IPS-18c (cell line): Measurements from ENCODE around the gene OR51D1.

Experiments used
- H3K4me3 ChIP-seq: 2 replicates; pipeline ENCODE4 v1.7.0; 2013; ENCODE audit warnings: low read depth, mild to moderate bottlenecking, low read length, moderate library complexity; ENCODE audit not compliant: insufficient read depth
- H3K9me3 ChIP-seq: one replicate; pipeline ENCODE4 v1.6.1; 2013; ENCODE audit warnings: mild to moderate bottlenecking, low read length, moderate library complexity; ENCODE audit not compliant: control insufficient read depth, insufficient read depth

The OR51D1 gene

GRCh38 chr11:4636962-4637661, at the start of gene OR51D1:
OR51D1 (plus strand) TSS chr11:4637477; CDS start chr11:4639791, 2,314 bp downstream.
- Histone ChIP-seq H3K9me3 (no peaks in the 10 kb centered on the region), H3K4me3 (no peak within 1 kb of the TSS)

GRCh38 chr11:4589017-4589416, 48.3 kb upstream of the OR51D1 start:
- Histone ChIP-seq H3K9me3 (no peaks in the 10 kb centered on the region), H3K4me3 (no peak overlapping the region)

GRCh38 chr11:4593739-4594138, 43.5 kb upstream of the OR51D1 start, which contains the start of gene OR52I1:
OR52I1 (plus strand) TSS chr11:4594039; CDS start chr11:4594039, 0 bp downstream.
- H3K4me3 ChIP-seq = no peak within 1 kb of the TSS
- no peaks in the 10 kb centered on the region for H3K9me3 ChIP-seq

- H3K4me3 ChIP-seq = no peak overlapping the region
- H3K9me3 ChIP-seq = no peaks in the 10 kb centered on the region
Measured at GRCh38 chr11:4605057-4605456, 32.2 kb upstream of the OR51D1 start.

GRCh38 chr11:4606231-4607015, 30.9 kb upstream of the OR51D1 start:
- no peaks in the 10 kb centered on the region for H3K9me3 ChIP-seq
- H3K4me3 ChIP-seq = no peak overlapping the region

GRCh38 chr11:4607096-4607495, 30.2 kb upstream of the OR51D1 start:
- H3K9me3 ChIP-seq = no peaks in the 10 kb centered on the region
- H3K4me3 ChIP-seq = peak overlapping the region; percentile 68

- H3K4me3 ChIP-seq = peak within 1 kb of the TSS; percentile 68
- H3K9me3 ChIP-seq = no peaks in the 10 kb centered on the region
Measured at GRCh38 chr11:4607781-4608666, 29.3 kb upstream of the OR51D1 start, which contains the start of gene TRIM68. TRIM68 (minus strand) TSS chr11:4608231; CDS start chr11:4605504, 2,727 bp downstream.

GRCh38 chr11:4610258-4610935, 26.9 kb upstream of the OR51D1 start:
- Histone ChIP-seq H3K9me3 (no peaks in the 10 kb centered on the region), H3K4me3 (no peak overlapping the region)

GRCh38 chr11:4611986-4612385, 25.3 kb upstream of the OR51D1 start:
- Histone ChIP-seq H3K9me3 (no peaks in the 10 kb centered on the region), H3K4me3 (no peak overlapping the region)

- no peaks in the 10 kb centered on the region for H3K9me3 ChIP-seq
- no peak overlapping the region for H3K4me3 ChIP-seq
Measured at GRCh38 chr11:4615856-4616444, 21.3 kb upstream of the OR51D1 start.

GRCh38 chr11:4619514-4619913, 17.8 kb upstream of the OR51D1 start:
- H3K4me3 ChIP-seq = no peak overlapping the region
- H3K9me3 ChIP-seq = no peaks in the 10 kb centered on the region

- no peak overlapping the region for H3K4me3 ChIP-seq
- H3K9me3 ChIP-seq = no peaks in the 10 kb centered on the region
Measured at GRCh38 chr11:4626207-4627099, 10.8 kb upstream of the OR51D1 start.

GRCh38 chr11:4636136-4636535, 1.1 kb upstream of the OR51D1 start:
- Histone ChIP-seq H3K9me3 (no peaks in the 10 kb centered on the region), H3K4me3 (no peak overlapping the region)

- H3K9me3 ChIP-seq = no peaks in the 10 kb centered on the region
- H3K4me3 ChIP-seq = no peak overlapping the region
Measured at GRCh38 chr11:4637662-4638047, 378 bp downstream of the OR51D1 start.

- H3K9me3 ChIP-seq = no peaks in the 10 kb centered on the region
- no peak overlapping the region for H3K4me3 ChIP-seq
Measured at GRCh38 chr11:4639931-4640330, 2.7 kb downstream of the OR51D1 start.

- no peaks in the 10 kb centered on the region for H3K9me3 ChIP-seq
- H3K4me3 ChIP-seq = no peak overlapping the region
Measured at GRCh38 chr11:4641501-4641900, 4.2 kb downstream of the OR51D1 start.
